Measurements from ENCODE around the gene NR2E3. TPM values are rescaled to one million over a fixed set of nuclear protein-coding genes. Genes with fewer than 3 reads are reported as not detected.

The NR2E3 gene
- total and polyA plus RNA-seq, 2 experiments from 2014 or later, result 0.65 TPM; not detected in 1

- no peak overlapping the region for H3K9ac ChIP-seq
- no peak overlapping the region for H3K27ac ChIP-seq
- H3K4me1 ChIP-seq (ENCODE audit: insufficient read depth), result peaks cover 17% of the 10 kb centered on the region
- H3K4me2 ChIP-seq (ENCODE audit: unreplicated experiment), result no peak overlapping the region
- no peaks in the 10 kb centered on the region for H3F3A ChIP-seq (ENCODE audit: insufficient read depth)
- no peak overlapping the region for H3K4me3 ChIP-seq
- in situ Hi-C loops (cut with MboI), result no loop called here
- no peak for DNase-seq
- no peaks in the 10 kb centered on the region for H3K9me3 ChIP-seq (ENCODE audit: low read depth)
- H3K9me2 ChIP-seq (ENCODE audit: insufficient read depth), result no peaks in the 10 kb centered on the region
- WGBS, 2 experiments (ENCODE audit: low coverage in 1 of 2, low lambda C conversion rate in 2 of 2, missing lambda C conversion rate in 2 of 2), result 77 to 79% methylated on average over 7 to 8 of the region's 8 CpGs
- H4K20me1 ChIP-seq (ENCODE audit: insufficient read depth), result no peaks in the 10 kb centered on the region
- TF ChIP-seq EZH2phosphoT487 (IDR thresholded peaks at IDR 0.05; ENCODE audit: insufficient read depth, low read depth) (no peak), EZH2 (IDR thresholded peaks at IDR 0.05; ENCODE audit: insufficient read depth, poor library complexity, severe bottlenecking) (no peak)
- H3K79me2 ChIP-seq (ENCODE audit: insufficient read depth), result no peaks in the 10 kb centered on the region
- no peaks in the 10 kb centered on the region for H3K27me3 ChIP-seq (replicated peaks; ENCODE audit: insufficient read depth)
- no peaks in the 10 kb centered on the region for H3K36me3 ChIP-seq (ENCODE audit: low read depth)
- H2AFZ ChIP-seq, result no peak overlapping the region
Observed at GRCh38 chr15:71809346-71809745, 1.0 kb upstream of the NR2E3 start.

GRCh38 chr15:71811036-71811736 lies 832 bp downstream of the NR2E3 start:
- Histone ChIP-seq H3K9me2 (ENCODE audit: insufficient read depth) (no peaks in the 10 kb centered on the region), H4K20me1 (ENCODE audit: insufficient read depth) (no peaks in the 10 kb centered on the region), H3K36me3 (ENCODE audit: low read depth) (no peaks in the 10 kb centered on the region), H2AFZ (no peak overlapping the region), H3K4me2 (ENCODE audit: unreplicated experiment) (no peak overlapping the region), H3K4me1 (ENCODE audit: insufficient read depth) (peaks cover 14% of the 10 kb centered on the region), H3F3A (ENCODE audit: insufficient read depth) (no peaks in the 10 kb centered on the region), H3K27me3 (replicated peaks; ENCODE audit: insufficient read depth) (no peaks in the 10 kb centered on the region), H3K4me3 (no peak overlapping the region), H3K9me3 (ENCODE audit: low read depth) (no peaks in the 10 kb centered on the region), H3K27ac (no peak overlapping the region), H3K79me2 (ENCODE audit: insufficient read depth) (no peaks in the 10 kb centered on the region), H3K9ac (no peak overlapping the region)
- TF ChIP-seq EZH2 (IDR thresholded peaks at IDR 0.05; ENCODE audit: insufficient read depth, poor library complexity, severe bottlenecking) (no peak), EZH2phosphoT487 (IDR thresholded peaks at IDR 0.05; ENCODE audit: insufficient read depth, low read depth) (no peak)
- in situ Hi-C loops (cut with MboI), result no loop called here
- 84 to 90% methylated on average over 19 to 27 of the region's 27 CpGs for WGBS, 2 experiments (ENCODE audit: low coverage in 1 of 2, low lambda C conversion rate in 2 of 2, missing lambda C conversion rate in 2 of 2)
- DNase-seq, result no peak

- no peak overlapping the region for H2AFZ ChIP-seq
- 87 to 89% methylated on average over 32 to 37 of the region's 38 CpGs for whole genome bisulfite sequencing, 2 experiments (ENCODE audit: low coverage in 1 of 2, low lambda C conversion rate in 2 of 2, missing lambda C conversion rate in 2 of 2)
- no peak for DNase-seq
Observed at GRCh38 chr15:71811752-71812735, 1.7 kb downstream of the NR2E3 start.

GRCh38 chr15:71812966-71813722 lies 2.8 kb downstream of the NR2E3 start:
- H3K36me3 ChIP-seq (ENCODE audit: low read depth), result no peaks in the 10 kb centered on the region
- no peak overlapping the region for H2AFZ ChIP-seq
- H3K4me2 ChIP-seq (ENCODE audit: unreplicated experiment), result no peak overlapping the region
- H3K4me1 ChIP-seq (ENCODE audit: insufficient read depth), result 0 out of 2 replicates have a peak, but pooled peaks cover 1% of the 10 kb centered on the region
- no peaks in the 10 kb centered on the region for H3K9me3 ChIP-seq (ENCODE audit: low read depth)
- no peaks in the 10 kb centered on the region for H3K9me2 ChIP-seq (ENCODE audit: insufficient read depth)
- no peak overlapping the region for H3K9ac ChIP-seq
- no peaks in the 10 kb centered on the region for H3K79me2 ChIP-seq (ENCODE audit: insufficient read depth)
- no peaks in the 10 kb centered on the region for H3F3A ChIP-seq (ENCODE audit: insufficient read depth)
- peak; percentile 40 for DNase-seq
- H3K27ac ChIP-seq, result no peak overlapping the region
- H3K27me3 ChIP-seq (replicated peaks; ENCODE audit: insufficient read depth), result no peaks in the 10 kb centered on the region
- H4K20me1 ChIP-seq (ENCODE audit: insufficient read depth), result no peaks in the 10 kb centered on the region
- in situ Hi-C loops (cut with MboI), result no loop called here
- TF ChIP-seq EZH2 (IDR thresholded peaks at IDR 0.05; ENCODE audit: insufficient read depth, poor library complexity, severe bottlenecking), result no peak
- TF ChIP-seq EZH2phosphoT487 (IDR thresholded peaks at IDR 0.05; ENCODE audit: insufficient read depth, low read depth), result no peak
- H3K4me3 ChIP-seq, result no peak overlapping the region
- 66 to 68% methylated on average over 16 of the region's 16 CpGs for WGBS, 2 experiments (ENCODE audit: low coverage in 1 of 2, low lambda C conversion rate in 2 of 2, missing lambda C conversion rate in 2 of 2)

More at GRCh38 chr15:71811752-71812735, 1.7 kb downstream of the NR2E3 start:
- H4K20me1 ChIP-seq (ENCODE audit: insufficient read depth), result no peaks in the 10 kb centered on the region
- H3K79me2 ChIP-seq (ENCODE audit: insufficient read depth), result no peaks in the 10 kb centered on the region
- no peak overlapping the region for H3K4me2 ChIP-seq (ENCODE audit: unreplicated experiment)
- in situ Hi-C loops (cut with MboI), result no loop called here
- H3K9me2 ChIP-seq (ENCODE audit: insufficient read depth), result no peaks in the 10 kb centered on the region
- H3K27me3 ChIP-seq (replicated peaks; ENCODE audit: insufficient read depth), result no peaks in the 10 kb centered on the region
- no peak overlapping the region for H3K9ac ChIP-seq
- H3K4me3 ChIP-seq, result no peak overlapping the region
- no peaks in the 10 kb centered on the region for H3K36me3 ChIP-seq (ENCODE audit: low read depth)
- H3K9me3 ChIP-seq (ENCODE audit: low read depth), result no peaks in the 10 kb centered on the region
- no peaks in the 10 kb centered on the region for H3F3A ChIP-seq (ENCODE audit: insufficient read depth)
- no peak overlapping the region for H3K27ac ChIP-seq
- TF ChIP-seq EZH2 (IDR thresholded peaks at IDR 0.05; ENCODE audit: insufficient read depth, poor library complexity, severe bottlenecking) (no peak), EZH2phosphoT487 (IDR thresholded peaks at IDR 0.05; ENCODE audit: insufficient read depth, low read depth) (no peak)
- peaks cover 9% of the 10 kb centered on the region; the same call in 1 of the 2 replicates for H3K4me1 ChIP-seq (ENCODE audit: insufficient read depth)
